Measurements from ENCODE around the gene RGS8. TPM values are rescaled to one million over a fixed set of nuclear protein-coding genes. Genes with fewer than 3 reads are reported as not detected.

The RGS8 gene
- total RNA-seq, 4 donors from 2014 or later: not detected

DNA sequence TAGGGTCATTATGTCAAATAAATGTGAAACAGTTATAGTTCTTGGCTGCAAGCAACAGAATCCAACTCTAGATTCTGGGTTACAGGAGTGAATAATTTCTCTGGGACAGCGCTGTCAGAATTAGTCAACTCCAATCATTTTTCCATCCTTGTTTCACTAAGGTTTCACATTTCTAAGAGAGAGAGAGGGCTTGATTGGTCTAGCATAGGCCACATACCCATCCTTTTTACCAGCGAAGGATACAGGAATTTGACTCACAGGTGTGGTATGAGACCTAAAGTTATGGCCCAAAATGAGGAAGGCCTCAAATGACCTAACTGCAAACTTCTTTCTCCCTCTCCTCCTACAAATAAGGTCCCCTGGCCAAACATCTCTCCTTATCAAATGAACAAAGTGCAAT lies 25.5 kb upstream of the RGS8 start:
- Histone ChIP-seq H3K27me3 (no peaks in the 10 kb centered on the region), H3K27ac (no peak overlapping the region), H3K9me3 (no peaks in the 10 kb centered on the region), H3K36me3 (no peaks in the 10 kb centered on the region), H3K4me3 (no peak overlapping the region), H3K4me1 (no peaks in the 10 kb centered on the region)
- DNase-seq: no peak
- TF ChIP-seq, protein P1, sequence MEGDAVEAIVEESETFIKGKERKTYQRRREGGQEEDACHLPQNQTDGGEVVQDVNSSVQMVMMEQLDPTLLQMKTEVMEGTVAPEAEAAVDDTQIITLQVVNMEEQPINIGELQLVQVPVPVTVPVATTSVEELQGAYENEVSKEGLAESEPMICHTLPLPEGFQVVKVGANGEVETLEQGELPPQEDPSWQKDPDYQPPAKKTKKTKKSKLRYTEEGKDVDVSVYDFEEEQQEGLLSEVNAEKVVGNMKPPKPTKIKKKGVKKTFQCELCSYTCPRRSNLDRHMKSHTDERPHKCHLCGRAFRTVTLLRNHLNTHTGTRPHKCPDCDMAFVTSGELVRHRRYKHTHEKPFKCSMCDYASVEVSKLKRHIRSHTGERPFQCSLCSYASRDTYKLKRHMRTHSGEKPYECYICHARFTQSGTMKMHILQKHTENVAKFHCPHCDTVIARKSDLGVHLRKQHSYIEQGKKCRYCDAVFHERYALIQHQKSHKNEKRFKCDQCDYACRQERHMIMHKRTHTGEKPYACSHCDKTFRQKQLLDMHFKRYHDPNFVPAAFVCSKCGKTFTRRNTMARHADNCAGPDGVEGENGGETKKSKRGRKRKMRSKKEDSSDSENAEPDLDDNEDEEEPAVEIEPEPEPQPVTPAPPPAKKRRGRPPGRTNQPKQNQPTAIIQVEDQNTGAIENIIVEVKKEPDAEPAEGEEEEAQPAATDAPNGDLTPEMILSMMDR (IDR thresholded peaks at IDR 0.05): no peak
- no peak for TF ChIP-seq POLR2A (IDR thresholded peaks at IDR 0.05)

DNA sequence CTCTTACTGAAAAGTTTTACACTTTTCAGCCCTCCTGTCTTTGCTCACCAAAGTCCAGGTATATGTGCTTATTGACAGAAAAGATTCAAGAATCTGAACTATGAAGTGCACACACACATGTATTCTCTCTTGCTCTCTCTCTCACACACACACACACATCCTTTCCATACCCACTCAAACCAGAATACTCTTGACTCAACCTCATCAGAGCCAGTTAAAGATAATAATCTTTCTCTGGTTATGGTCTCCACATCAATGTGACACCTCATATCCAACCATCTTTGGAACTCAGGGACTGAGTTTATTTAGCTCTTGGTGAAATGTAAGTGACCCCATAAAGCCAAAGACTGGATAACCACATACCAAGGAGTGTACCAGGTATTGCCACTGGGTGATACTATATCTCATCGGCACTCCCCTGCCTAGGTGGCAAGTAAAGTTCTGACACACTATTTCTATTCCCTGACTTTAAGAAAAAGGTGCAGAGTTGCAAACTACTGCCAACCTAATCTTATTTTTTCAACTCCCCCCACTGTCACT lies 24.9 kb upstream of the RGS8 start:
- H3K4me1 ChIP-seq: no peaks in the 10 kb centered on the region
- no peak overlapping the region for H3K27ac ChIP-seq
- H3K4me3 ChIP-seq: no peak overlapping the region
- no peaks in the 10 kb centered on the region for H3K36me3 ChIP-seq
- DNase-seq: no peak
- H3K27me3 ChIP-seq: no peaks in the 10 kb centered on the region
- H3K9me3 ChIP-seq: no peaks in the 10 kb centered on the region
- TF ChIP-seq POLR2A (IDR thresholded peaks at IDR 0.05): no peak
- TF ChIP-seq, protein P1 (IDR thresholded peaks at IDR 0.05): no peak

DNA sequence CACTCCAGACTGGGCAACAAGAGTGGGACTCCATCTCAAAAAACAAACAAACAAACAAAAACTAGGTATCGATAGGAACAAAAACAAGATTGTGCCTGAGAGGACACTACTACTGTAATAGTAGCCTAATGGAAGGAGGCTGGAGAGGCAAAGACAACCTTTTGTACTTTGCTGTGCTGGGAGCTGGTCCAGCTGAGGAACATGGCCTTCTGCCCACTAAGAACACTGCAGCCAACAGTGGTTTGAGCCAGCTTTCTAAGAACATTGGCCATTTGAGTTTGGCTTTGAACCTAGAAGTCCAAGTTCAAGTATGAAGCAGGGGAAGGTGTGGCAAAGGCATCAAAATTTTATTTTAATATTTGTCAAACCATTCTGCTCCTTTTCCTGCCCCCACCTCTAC lies 22.7 kb upstream of the RGS8 start:
- H3K27ac ChIP-seq: no peak overlapping the region
- no peaks in the 10 kb centered on the region for H3K27me3 ChIP-seq
- H3K36me3 ChIP-seq: no peaks in the 10 kb centered on the region
- no peaks in the 10 kb centered on the region for H3K9me3 ChIP-seq
- H3K4me1 ChIP-seq: no peaks in the 10 kb centered on the region
- DNase-seq: no peak
- H3K4me3 ChIP-seq: no peak overlapping the region
- TF ChIP-seq POLR2A (IDR thresholded peaks at IDR 0.05): no peak
- TF ChIP-seq, protein P1 (IDR thresholded peaks at IDR 0.05): no peak

DNA sequence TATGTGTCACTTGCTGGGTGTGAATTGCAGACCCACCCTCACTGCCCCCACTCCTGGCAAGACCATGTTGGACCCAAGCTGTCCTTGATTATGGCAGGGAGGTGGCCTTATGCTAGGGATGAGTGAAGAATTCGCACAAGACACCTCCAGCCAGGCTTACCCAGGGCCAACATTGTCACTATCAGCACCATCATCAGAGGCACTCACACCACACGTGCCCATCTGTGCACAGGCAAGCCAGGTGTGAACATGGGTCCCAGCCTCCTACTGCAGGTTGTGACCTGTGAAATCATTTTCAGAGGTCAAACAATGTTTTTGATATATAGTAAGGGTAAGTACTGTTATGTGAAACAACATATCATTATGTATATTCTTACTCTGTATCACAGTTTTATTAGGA lies 20.3 kb upstream of the RGS8 start:
- no peaks in the 10 kb centered on the region for H3K4me1 ChIP-seq
- DNase-seq: no peak
- H3K27me3 ChIP-seq: no peaks in the 10 kb centered on the region
- no peak overlapping the region for H3K4me3 ChIP-seq
- H3K9me3 ChIP-seq: no peaks in the 10 kb centered on the region
- TF ChIP-seq, protein P1 (IDR thresholded peaks at IDR 0.05): no peak
- no peak for TF ChIP-seq POLR2A (IDR thresholded peaks at IDR 0.05)
- no peaks in the 10 kb centered on the region for H3K36me3 ChIP-seq
- no peak overlapping the region for H3K27ac ChIP-seq

DNA sequence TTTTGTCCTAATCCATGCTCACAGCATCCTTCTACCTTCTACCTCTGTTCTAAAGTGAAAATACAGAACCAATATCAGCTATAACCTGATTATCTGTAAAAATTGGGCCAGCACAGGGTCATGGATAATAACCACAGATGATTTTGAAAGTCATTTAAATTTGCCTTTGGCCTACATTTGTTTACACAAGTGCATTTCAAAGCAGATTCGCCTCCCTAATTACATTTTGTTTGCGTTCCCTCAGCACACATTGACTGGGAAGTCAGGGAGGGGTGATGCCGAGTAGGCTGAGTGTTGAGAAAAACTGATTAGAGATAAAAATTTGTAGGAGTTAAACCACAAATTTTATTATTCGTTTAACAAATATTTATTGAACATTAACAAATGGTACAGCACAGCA lies 19.2 kb upstream of the RGS8 start:
- Histone ChIP-seq H3K9me3 (no peaks in the 10 kb centered on the region), H3K27ac (no peak overlapping the region), H3K27me3 (no peaks in the 10 kb centered on the region), H3K36me3 (no peaks in the 10 kb centered on the region), H3K4me3 (no peak overlapping the region), H3K4me1 (no peaks in the 10 kb centered on the region)
- TF ChIP-seq, protein P1 (IDR thresholded peaks at IDR 0.05): no peak
- TF ChIP-seq POLR2A (IDR thresholded peaks at IDR 0.05): no peak
- DNase-seq: no peak
